NCI-H2029 (cell line): ENCODE data around the gene ZNF577.
"Not testable (repeated sequence)": the region's sequence is repeated elsewhere in the genome, so short reads cannot be mapped to it uniquely, and the experiment has no call there.

Experiments used
- DNase-seq: peaks from one replicate; lab custom pipeline; 2025; lab: John Stamatoyannopoulos, UW

The ZNF577 gene

GRCh38 chr19:51887522-51888498, at the start of gene ZNF577:
Gene ZNF577, minus strand, starts transcription at chr19:51887951. Its CDS starts 7,569 bp downstream, at chr19:51880382.
- no peak for DNase-seq

GRCh38 chr19:51931921-51932320, 44.2 kb upstream of the ZNF577 start:
- no peak for DNase-seq

- DNase-seq = no peak
Observed at GRCh38 chr19:51927859-51928258, 40.1 kb upstream of the ZNF577 start.

GRCh38 chr19:51926784-51927741, 39.3 kb upstream of the ZNF577 start, which contains the start of gene ZNF613:
Gene ZNF613, plus strand, starts transcription at chr19:51927472. Its CDS starts 8,749 bp downstream, at chr19:51936221.
- peak; percentile 89 for DNase-seq

- no peak for DNase-seq
Observed at GRCh38 chr19:51926426-51926783, 38.7 kb upstream of the ZNF577 start.

- DNase-seq = no peak
Observed at GRCh38 chr19:51921949-51922348, 34.2 kb upstream of the ZNF577 start.

GRCh38 chr19:51919606-51920005, 31.9 kb upstream of the ZNF577 start:
- no peak for DNase-seq

GRCh38 chr19:51916167-51916566, 28.4 kb upstream of the ZNF577 start:
- no peak for DNase-seq

GRCh38 chr19:51915324-51915867, 27.6 kb upstream of the ZNF577 start:
- DNase-seq = no peak

GRCh38 chr19:51907981-51908380, 20.2 kb upstream of the ZNF577 start:
- DNase-seq = not testable (repeated sequence)

GRCh38 chr19:51906108-51906507, 18.4 kb upstream of the ZNF577 start:
- not testable (repeated sequence) for DNase-seq

GRCh38 chr19:51905639-51906038, 17.9 kb upstream of the ZNF577 start:
- DNase-seq = not testable (repeated sequence)

- no peak for DNase-seq
Observed at GRCh38 chr19:51905206-51905605, 17.5 kb upstream of the ZNF577 start.

GRCh38 chr19:51904331-51905165, 16.8 kb upstream of the ZNF577 start, which contains the start of gene ZNF649:
Gene ZNF649, minus strand, starts transcription at chr19:51905017. Its CDS starts 4,910 bp downstream, at chr19:51900107.
- peak; percentile 71 for DNase-seq

GRCh38 chr19:51903192-51903591, 15.4 kb upstream of the ZNF577 start:
- DNase-seq = no peak

- no peak for DNase-seq
Observed at GRCh38 chr19:51901860-51902259, 14.1 kb upstream of the ZNF577 start.

GRCh38 chr19:51891193-51891747, 3.5 kb upstream of the ZNF577 start:
- DNase-seq = no peak

GRCh38 chr19:51889934-51890333, 2.2 kb upstream of the ZNF577 start:
- no peak for DNase-seq

- no peak for DNase-seq
Observed at GRCh38 chr19:51884713-51885112, 3.0 kb downstream of the ZNF577 start.

- DNase-seq = no peak
Observed at GRCh38 chr19:51882518-51882917, 5.2 kb downstream of the ZNF577 start.

GRCh38 chr19:51873097-51873496, 14.7 kb downstream of the ZNF577 start:
- DNase-seq = no peak
